WTC11 (cell line): ENCODE data around the gene ELP2. TPM values are rescaled to one million over a fixed set of nuclear protein-coding genes. Genes with fewer than 3 reads are reported as not detected.
A peak's percentile ranks its signal among the peaks of the same experiment; 100 is the strongest.

Experiments
- ATAC-seq: fragments of 200-7000 bp; cut with Tn5 transposase; 2 replicates; pipeline ENCODE4 v1.10.0; 2021; ENCODE audit warnings: mild to moderate bottlenecking, moderate library complexity
- CTCF ChIA-PET: fragments of 300-600 bp; sonication (Branson Sonifier 250); formaldehyde crosslinking; loops from one replicate; lab custom pipeline; 2021; ENCODE audit warnings: antibody characterized with exemption; lab: Charles Lee
- POLR2A ChIA-PET: fragments of 350-600 bp; sonication (Branson Sonifier 250); formaldehyde crosslinking; loops from one replicate; lab custom pipeline; 2021; ENCODE audit warnings: antibody characterized with exemption; lab: Charles Lee
- DNase-seq: peaks from one replicate; pipeline ENCODE4 v3.0.0; 2021; ENCODE audit warnings: low spot score
- H3K27ac Mint-ChIP-seq: 2 replicates; pipeline ENCODE4 v1.8.0; 2021; ENCODE audit warnings: mixed read lengths
- H3K27me3 Mint-ChIP-seq: 2 replicates; pipeline ENCODE4 v1.8.0; 2021; ENCODE audit warnings: low read depth, mild to moderate bottlenecking, moderate library complexity, mixed read lengths
- H3K36me3 Mint-ChIP-seq: 2 replicates; pipeline ENCODE4 v1.8.0; 2021; ENCODE audit warnings: mixed read lengths
- H3K4me1 Mint-ChIP-seq: 2 replicates; pipeline ENCODE4 v1.8.0; 2022; ENCODE audit warnings: mixed read lengths
- H3K4me3 Mint-ChIP-seq: 2 replicates; pipeline ENCODE4 v1.8.0; 2021; ENCODE audit warnings: mild to moderate bottlenecking, moderate library complexity, mixed read lengths
- H3K9me3 Mint-ChIP-seq: 2 replicates; pipeline ENCODE4 v1.8.0; 2021; ENCODE audit warnings: mixed read lengths
- ATF1 ChIP-seq: sonication (generic); formaldehyde crosslinking; IDR thresholded peaks from 2 replicates; pipeline ENCODE4 v1.8.1; 2023; ENCODE audit warnings: mild to moderate bottlenecking, moderate library complexity, missing genetic modification reagents
- CBFB ChIP-seq: sonication (generic); formaldehyde crosslinking; IDR thresholded peaks from 2 replicates; pipeline ENCODE4 v1.8.1; 2022; ENCODE audit warnings: mild to moderate bottlenecking, low read depth, missing genetic modification reagents
- CREB1 ChIP-seq: sonication (generic); formaldehyde crosslinking; IDR thresholded peaks from 2 replicates; pipeline ENCODE4 v1.8.0; 2023; ENCODE audit warnings: mild to moderate bottlenecking, missing genetic modification reagents
- ELF4 ChIP-seq: sonication (generic); formaldehyde crosslinking; IDR thresholded peaks from 2 replicates; pipeline ENCODE4 v1.8.1; 2022; ENCODE audit warnings: low read depth, mild to moderate bottlenecking, moderate library complexity, missing genetic modification reagents
- EMX1 ChIP-seq: fragments of 250-450 bp; sonication (Bioruptor Pico); IDR thresholded peaks from 2 replicates; pipeline ENCODE4 v1.8.0; 2021; ENCODE audit warnings: mild to moderate bottlenecking
- FOXJ3 ChIP-seq: sonication (generic); formaldehyde crosslinking; IDR thresholded peaks from 2 replicates; pipeline ENCODE4 v1.9.0; 2021; ENCODE audit warnings: missing genetic modification reagents, mild to moderate bottlenecking, borderline replicate concordance
- GRHL2 ChIP-seq: fragments of 250-450 bp; sonication (Bioruptor Pico); IDR thresholded peaks from 2 replicates; pipeline ENCODE4 v1.8.0; 2022; ENCODE audit warnings: mild to moderate bottlenecking, moderate library complexity; ENCODE audit not compliant: insufficient replicate concordance, severe bottlenecking
- OVOL2 ChIP-seq: fragments of 250-450 bp; sonication (Bioruptor Pico); IDR thresholded peaks from 2 replicates; pipeline ENCODE4 v1.9.0; 2021; ENCODE audit warnings: mild to moderate bottlenecking, borderline replicate concordance
- RELA ChIP-seq: sonication (generic); formaldehyde crosslinking; IDR thresholded peaks from 2 replicates; pipeline ENCODE4 v1.8.1; 2022; ENCODE audit warnings: missing genetic modification reagents, mild to moderate bottlenecking, borderline replicate concordance
- RORB ChIP-seq: fragments of 250-450 bp; sonication (Bioruptor Pico); IDR thresholded peaks from 2 replicates; pipeline ENCODE4 v1.9.0; 2021; ENCODE audit warnings: mild to moderate bottlenecking
- SMAD3 ChIP-seq: sonication (generic); formaldehyde crosslinking; IDR thresholded peaks from 2 replicates; pipeline ENCODE4 v1.8.0; 2022; ENCODE audit warnings: missing genetic modification reagents, mild to moderate bottlenecking, borderline replicate concordance
- SOX15 ChIP-seq: fragments of 250-450 bp; sonication (Bioruptor Pico); IDR thresholded peaks from 2 replicates; pipeline ENCODE4 v1.9.0; 2021; ENCODE audit warnings: mild to moderate bottlenecking
- ZBTB21 ChIP-seq: sonication (generic); formaldehyde crosslinking; IDR thresholded peaks from 2 replicates; pipeline ENCODE4 v1.8.1; 2023; ENCODE audit warnings: mild to moderate bottlenecking, missing genetic modification reagents, borderline replicate concordance
- ZNF219 ChIP-seq: sonication (generic); formaldehyde crosslinking; IDR thresholded peaks from 2 replicates; pipeline ENCODE4 v1.8.0; 2023; ENCODE audit warnings: missing genetic modification reagents, mild to moderate bottlenecking, borderline replicate concordance
- total RNA-seq: library from RNA; stranded (reverse); gene quantifications from 3 replicates; pipeline ENCODE4 v1.2.3, GENCODE V29; 2021
- TF ChIP-seq, protein P1 (sequence below): fragments of 250-450 bp; sonication (Bioruptor Pico); IDR thresholded peaks from 2 replicates; pipeline ENCODE4 v1.8.0; 2021; ENCODE audit warnings: mild to moderate bottlenecking
- TF ChIP-seq, protein P2 (sequence below): sonication (generic); formaldehyde crosslinking; IDR thresholded peaks from 2 replicates; pipeline ENCODE4 v1.8.1; 2023; ENCODE audit warnings: mild to moderate bottlenecking, missing genetic modification reagents
- TF ChIP-seq, protein P3 (sequence below): sonication (generic); formaldehyde crosslinking; IDR thresholded peaks from 2 replicates; pipeline ENCODE4 v1.8.1; 2023; ENCODE audit warnings: mild to moderate bottlenecking, missing genetic modification reagents
- TF ChIP-seq, protein P4 (sequence below): sonication (generic); formaldehyde crosslinking; IDR thresholded peaks from 2 replicates; pipeline ENCODE4 v1.8.0; 2022; ENCODE audit warnings: mild to moderate bottlenecking, missing genetic modification reagents
- TF ChIP-seq, protein P5 (sequence below): sonication (generic); formaldehyde crosslinking; conservative IDR thresholded peaks from 2 replicates; pipeline ENCODE4 v1.8.1; 2023; ENCODE audit warnings: mild to moderate bottlenecking, low read depth, missing genetic modification reagents, moderate library complexity
- TF ChIP-seq, protein P6 (sequence below): sonication (generic); formaldehyde crosslinking; IDR thresholded peaks from 2 replicates; pipeline ENCODE4 v1.8.0; 2022; ENCODE audit warnings: mild to moderate bottlenecking, missing genetic modification reagents

ELP2 gene
- total RNA-seq, 1 experiment from 2014 or later: 141 TPM

DNA sequence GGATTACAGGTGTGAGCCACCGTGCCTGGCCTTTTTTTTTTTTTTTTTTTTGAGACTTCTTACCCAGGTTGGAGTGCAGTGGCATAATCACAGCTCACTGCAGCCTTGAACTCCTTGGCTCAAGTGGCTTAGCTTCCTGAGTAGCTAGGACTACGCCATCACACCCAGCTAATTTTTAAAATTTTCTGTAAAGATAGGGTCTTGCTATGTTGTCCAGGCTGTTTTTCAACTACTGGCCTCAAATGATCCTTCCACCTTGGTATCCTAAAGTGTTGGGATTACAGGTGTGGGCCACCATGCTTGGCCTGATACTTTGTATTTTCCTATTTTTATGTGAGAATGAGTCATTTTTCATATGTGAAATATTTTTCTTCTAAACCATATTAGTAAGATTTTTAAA, 13.7 kb downstream of the ELP2 start (continued):
- TF ChIP-seq, protein P1, sequence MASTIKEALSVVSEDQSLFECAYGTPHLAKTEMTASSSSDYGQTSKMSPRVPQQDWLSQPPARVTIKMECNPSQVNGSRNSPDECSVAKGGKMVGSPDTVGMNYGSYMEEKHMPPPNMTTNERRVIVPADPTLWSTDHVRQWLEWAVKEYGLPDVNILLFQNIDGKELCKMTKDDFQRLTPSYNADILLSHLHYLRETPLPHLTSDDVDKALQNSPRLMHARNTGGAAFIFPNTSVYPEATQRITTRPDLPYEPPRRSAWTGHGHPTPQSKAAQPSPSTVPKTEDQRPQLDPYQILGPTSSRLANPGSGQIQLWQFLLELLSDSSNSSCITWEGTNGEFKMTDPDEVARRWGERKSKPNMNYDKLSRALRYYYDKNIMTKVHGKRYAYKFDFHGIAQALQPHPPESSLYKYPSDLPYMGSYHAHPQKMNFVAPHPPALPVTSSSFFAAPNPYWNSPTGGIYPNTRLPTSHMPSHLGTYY: no peak
- TF ChIP-seq ATF1: no peak
- no peak for TF ChIP-seq CREB1

DNA sequence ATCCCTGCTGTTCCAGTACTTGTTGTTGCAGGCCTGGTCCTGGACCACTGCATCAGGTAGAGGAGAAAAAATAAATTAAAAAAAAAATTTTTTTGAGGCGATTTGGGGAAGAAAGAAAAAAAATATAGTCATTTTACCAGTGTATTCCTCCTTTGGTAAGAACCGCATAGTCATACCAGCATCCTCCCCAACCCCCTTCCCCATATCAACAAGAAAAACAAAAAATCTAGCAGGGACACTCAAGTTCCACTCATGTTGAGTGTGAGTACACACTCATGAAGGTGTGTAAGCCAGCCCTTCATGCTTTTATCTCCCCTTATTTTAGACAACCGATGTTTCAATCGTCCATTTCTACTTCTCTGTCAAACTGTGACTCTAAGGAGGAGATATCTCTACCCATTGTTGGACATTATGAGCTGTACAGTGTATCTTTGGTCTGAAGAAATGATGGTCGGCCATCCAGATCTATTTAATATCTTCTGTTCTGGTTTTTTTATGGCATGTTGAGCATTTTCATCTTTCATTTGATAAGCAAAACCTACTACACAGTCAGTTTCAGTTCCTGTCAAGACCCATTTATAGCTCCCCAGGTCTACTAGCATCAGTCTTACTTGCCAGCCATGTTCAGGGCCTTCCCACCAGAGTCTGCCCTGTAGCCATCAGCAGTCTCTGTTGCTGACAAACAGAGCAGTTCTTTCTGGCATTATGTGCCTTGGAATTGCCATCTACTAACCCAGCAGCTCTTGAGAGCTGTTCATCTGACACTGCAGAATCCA, 20.0 kb downstream of the ELP2 start:
- ChIA-PET CTCF (interaction anchor here (0.6 kb wide), 1 partner anchor 114 kb away, joined by 3 read pairs; no protein-coding TSS in a partner anchor), POLR2A (no interaction called here)
- Mint-ChIP-seq H3K27ac (no peak overlapping the region), H3K4me1 (no peaks in the 10 kb centered on the region), H3K4me3 (no peak overlapping the region), H3K9me3 (no peaks in the 10 kb centered on the region), H3K27me3 (no peaks in the 10 kb centered on the region), H3K36me3 (peaks cover 77% of the 10 kb centered on the region)
- ATAC-seq: no peak
- no peak for DNase-seq
- TF ChIP-seq RELA (CRISPR knock-in tag) (no peak), SOX15 (CRISPR knock-in tag) (no peak), RORB (CRISPR knock-in tag) (no peak), ELF4 (CRISPR knock-in tag) (no peak), FOXJ3 (no peak), SMAD3 (no peak), OVOL2 (CRISPR knock-in tag) (no peak), ZBTB21 (CRISPR knock-in tag) (no peak), ATF1 (no peak), GRHL2 (CRISPR knock-in tag) (no peak), EMX1 (no peak)
- TF ChIP-seq, protein P2, sequence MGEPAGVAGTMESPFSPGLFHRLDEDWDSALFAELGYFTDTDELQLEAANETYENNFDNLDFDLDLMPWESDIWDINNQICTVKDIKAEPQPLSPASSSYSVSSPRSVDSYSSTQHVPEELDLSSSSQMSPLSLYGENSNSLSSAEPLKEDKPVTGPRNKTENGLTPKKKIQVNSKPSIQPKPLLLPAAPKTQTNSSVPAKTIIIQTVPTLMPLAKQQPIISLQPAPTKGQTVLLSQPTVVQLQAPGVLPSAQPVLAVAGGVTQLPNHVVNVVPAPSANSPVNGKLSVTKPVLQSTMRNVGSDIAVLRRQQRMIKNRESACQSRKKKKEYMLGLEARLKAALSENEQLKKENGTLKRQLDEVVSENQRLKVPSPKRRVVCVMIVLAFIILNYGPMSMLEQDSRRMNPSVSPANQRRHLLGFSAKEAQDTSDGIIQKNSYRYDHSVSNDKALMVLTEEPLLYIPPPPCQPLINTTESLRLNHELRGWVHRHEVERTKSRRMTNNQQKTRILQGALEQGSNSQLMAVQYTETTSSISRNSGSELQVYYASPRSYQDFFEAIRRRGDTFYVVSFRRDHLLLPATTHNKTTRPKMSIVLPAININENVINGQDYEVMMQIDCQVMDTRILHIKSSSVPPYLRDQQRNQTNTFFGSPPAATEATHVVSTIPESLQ (CRISPR knock-in tag): no peak
- TF ChIP-seq, protein P3, sequence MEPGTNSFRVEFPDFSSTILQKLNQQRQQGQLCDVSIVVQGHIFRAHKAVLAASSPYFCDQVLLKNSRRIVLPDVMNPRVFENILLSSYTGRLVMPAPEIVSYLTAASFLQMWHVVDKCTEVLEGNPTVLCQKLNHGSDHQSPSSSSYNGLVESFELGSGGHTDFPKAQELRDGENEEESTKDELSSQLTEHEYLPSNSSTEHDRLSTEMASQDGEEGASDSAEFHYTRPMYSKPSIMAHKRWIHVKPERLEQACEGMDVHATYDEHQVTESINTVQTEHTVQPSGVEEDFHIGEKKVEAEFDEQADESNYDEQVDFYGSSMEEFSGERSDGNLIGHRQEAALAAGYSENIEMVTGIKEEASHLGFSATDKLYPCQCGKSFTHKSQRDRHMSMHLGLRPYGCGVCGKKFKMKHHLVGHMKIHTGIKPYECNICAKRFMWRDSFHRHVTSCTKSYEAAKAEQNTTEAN (CRISPR knock-in tag): no peak

DNA sequence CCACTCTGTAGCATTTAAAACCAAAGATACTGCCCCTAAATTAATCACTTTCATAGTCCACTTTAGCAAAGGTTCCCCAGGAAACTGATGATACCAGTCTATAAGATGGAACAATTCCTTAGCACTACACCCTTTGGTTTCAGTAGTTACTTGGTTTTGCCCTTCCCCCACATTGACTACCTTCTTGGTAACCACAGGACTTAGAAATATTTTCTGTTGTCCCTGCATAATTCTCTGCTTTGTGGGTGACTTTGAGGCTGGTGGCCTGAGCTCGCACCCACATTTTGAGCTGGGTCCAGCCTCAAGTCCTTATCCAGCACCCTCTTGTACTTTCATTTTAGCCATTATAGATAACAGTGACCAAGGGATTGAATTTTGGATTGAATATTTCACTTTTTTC, 23.1 kb downstream of the ELP2 start:
- DNase-seq: no peak
- H3K27me3 Mint-ChIP-seq: no peaks in the 10 kb centered on the region
- no peaks in the 10 kb centered on the region for H3K9me3 Mint-ChIP-seq
- no peaks in the 10 kb centered on the region for H3K4me1 Mint-ChIP-seq
- POLR2A ChIA-PET: no interaction called here
- H3K27ac Mint-ChIP-seq: peak overlapping the region; percentile 57
- no peak for ATAC-seq
- CTCF ChIA-PET: no interaction called here
- H3K36me3 Mint-ChIP-seq: peaks cover 74% of the 10 kb centered on the region
- H3K4me3 Mint-ChIP-seq: no peak overlapping the region
- TF ChIP-seq, protein P4, sequence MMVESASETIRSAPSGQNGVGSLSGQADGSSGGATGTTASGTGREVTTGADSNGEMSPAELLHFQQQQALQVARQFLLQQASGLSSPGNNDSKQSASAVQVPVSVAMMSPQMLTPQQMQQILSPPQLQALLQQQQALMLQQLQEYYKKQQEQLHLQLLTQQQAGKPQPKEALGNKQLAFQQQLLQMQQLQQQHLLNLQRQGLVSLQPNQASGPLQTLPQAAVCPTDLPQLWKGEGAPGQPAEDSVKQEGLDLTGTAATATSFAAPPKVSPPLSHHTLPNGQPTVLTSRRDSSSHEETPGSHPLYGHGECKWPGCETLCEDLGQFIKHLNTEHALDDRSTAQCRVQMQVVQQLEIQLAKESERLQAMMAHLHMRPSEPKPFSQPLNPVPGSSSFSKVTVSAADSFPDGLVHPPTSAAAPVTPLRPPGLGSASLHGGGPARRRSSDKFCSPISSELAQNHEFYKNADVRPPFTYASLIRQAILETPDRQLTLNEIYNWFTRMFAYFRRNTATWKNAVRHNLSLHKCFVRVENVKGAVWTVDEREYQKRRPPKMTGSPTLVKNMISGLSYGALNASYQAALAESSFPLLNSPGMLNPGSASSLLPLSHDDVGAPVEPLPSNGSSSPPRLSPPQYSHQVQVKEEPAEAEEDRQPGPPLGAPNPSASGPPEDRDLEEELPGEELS: no peak
- no peak for TF ChIP-seq CBFB (CRISPR knock-in tag)
- TF ChIP-seq, protein P5, sequence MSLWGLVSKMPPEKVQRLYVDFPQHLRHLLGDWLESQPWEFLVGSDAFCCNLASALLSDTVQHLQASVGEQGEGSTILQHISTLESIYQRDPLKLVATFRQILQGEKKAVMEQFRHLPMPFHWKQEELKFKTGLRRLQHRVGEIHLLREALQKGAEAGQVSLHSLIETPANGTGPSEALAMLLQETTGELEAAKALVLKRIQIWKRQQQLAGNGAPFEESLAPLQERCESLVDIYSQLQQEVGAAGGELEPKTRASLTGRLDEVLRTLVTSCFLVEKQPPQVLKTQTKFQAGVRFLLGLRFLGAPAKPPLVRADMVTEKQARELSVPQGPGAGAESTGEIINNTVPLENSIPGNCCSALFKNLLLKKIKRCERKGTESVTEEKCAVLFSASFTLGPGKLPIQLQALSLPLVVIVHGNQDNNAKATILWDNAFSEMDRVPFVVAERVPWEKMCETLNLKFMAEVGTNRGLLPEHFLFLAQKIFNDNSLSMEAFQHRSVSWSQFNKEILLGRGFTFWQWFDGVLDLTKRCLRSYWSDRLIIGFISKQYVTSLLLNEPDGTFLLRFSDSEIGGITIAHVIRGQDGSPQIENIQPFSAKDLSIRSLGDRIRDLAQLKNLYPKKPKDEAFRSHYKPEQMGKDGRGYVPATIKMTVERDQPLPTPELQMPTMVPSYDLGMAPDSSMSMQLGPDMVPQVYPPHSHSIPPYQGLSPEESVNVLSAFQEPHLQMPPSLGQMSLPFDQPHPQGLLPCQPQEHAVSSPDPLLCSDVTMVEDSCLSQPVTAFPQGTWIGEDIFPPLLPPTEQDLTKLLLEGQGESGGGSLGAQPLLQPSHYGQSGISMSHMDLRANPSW (CRISPR knock-in tag): no peak
- TF ChIP-seq ZNF219 (CRISPR knock-in tag): no peak
- TF ChIP-seq, protein P6, sequence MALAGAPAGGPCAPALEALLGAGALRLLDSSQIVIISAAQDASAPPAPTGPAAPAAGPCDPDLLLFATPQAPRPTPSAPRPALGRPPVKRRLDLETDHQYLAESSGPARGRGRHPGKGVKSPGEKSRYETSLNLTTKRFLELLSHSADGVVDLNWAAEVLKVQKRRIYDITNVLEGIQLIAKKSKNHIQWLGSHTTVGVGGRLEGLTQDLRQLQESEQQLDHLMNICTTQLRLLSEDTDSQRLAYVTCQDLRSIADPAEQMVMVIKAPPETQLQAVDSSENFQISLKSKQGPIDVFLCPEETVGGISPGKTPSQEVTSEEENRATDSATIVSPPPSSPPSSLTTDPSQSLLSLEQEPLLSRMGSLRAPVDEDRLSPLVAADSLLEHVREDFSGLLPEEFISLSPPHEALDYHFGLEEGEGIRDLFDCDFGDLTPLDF (CRISPR knock-in tag): no peak
- TF ChIP-seq, protein P2 (CRISPR knock-in tag): no peak
- TF ChIP-seq, all 79 proteins: peak for 0
